Measurements from ENCODE around the gene NFAT5.

NFAT5 gene

DNA sequence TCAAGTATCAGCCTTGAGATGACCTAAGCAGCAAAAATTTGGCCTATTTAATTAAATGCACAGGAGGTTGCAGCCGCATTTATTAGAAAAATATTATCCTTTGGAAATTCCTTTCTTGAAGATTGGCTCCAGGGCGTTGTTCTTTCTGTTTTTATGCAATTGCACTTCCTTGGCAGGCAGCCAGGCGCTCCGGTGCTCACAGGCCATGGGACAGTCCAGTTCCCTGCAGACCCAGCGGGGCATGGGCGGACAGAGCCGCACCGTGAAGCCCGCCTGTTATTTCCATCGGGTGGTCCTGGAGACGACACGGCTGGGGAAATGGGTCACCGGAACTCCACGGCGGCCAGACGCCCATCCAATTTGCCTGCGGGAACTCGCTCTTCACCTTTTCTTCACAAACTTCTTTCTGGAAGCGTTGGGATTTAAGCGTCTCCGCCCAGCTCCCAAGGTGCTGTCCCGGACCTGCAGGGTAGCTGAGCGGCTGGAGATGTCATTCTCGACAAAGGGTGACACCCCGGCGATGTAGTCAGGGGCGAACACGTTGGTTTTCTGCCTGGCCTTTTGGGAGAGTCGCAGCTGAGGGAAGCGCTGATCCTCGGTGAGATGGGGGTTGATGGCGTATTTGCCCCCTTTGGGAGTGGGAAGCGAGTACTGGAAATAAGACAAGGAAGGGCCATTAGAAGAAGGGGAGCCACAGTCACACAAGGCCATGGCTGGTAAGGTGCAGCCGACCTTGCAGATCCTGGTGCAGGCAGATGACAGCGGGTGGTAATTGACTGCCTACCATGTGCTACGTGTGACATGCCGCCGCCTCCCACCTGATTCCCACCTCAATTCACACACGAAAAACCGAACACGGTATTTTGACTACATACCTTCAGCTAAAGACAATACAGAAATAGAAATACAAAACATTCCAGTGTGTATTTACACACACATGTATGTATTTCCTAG, 176.5 kb downstream of the NFAT5 start:
- TF ChIP-seq, protein P1, sequence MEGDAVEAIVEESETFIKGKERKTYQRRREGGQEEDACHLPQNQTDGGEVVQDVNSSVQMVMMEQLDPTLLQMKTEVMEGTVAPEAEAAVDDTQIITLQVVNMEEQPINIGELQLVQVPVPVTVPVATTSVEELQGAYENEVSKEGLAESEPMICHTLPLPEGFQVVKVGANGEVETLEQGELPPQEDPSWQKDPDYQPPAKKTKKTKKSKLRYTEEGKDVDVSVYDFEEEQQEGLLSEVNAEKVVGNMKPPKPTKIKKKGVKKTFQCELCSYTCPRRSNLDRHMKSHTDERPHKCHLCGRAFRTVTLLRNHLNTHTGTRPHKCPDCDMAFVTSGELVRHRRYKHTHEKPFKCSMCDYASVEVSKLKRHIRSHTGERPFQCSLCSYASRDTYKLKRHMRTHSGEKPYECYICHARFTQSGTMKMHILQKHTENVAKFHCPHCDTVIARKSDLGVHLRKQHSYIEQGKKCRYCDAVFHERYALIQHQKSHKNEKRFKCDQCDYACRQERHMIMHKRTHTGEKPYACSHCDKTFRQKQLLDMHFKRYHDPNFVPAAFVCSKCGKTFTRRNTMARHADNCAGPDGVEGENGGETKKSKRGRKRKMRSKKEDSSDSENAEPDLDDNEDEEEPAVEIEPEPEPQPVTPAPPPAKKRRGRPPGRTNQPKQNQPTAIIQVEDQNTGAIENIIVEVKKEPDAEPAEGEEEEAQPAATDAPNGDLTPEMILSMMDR (IDR thresholded peaks at IDR 0.05; ENCODE audit: low read depth, low read length, missing control alignments), result no peak
- no peak for DNase-seq (ENCODE audit: low read depth)

DNA sequence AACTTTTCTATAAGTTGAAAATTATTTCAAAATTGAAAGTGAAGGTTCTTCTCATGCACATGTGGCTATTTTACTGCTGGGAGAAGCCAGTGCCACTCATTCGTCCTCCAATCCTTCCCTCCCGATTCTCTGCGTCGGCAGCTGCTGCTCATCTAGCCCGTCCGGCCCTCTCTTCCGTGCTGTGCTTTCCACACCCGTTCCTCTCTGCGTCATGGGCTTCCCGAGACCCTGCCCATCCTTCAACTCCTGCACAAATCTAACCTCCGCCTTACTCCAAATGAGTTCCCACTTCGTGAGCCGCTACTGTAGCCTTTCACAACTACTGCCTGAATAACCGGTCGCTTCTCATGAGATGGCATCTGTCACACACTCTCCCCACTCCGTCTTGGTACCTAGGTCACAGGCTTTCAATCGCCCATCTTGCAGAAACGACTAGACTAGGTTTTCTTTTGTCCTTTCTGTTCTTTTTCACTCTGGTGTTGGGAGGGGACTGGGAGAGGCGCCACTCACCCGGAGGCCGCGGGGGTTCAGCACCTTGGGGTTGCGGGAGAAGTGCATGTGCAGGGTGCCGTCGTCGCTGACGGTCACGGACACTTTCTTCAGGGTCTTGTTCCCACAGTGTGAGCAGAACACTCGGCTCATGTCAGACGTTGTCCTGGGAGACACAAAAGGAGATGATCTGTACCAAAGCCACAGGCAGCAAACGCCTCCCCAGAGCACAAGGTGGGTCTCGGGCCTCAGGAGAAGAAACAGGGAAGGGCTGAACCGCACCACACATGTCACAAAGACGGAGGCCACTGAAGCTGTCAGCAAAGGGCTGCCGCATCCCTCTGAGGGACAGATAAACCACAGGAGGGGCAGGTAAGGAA, 178.8 kb downstream of the NFAT5 start:
- TF ChIP-seq, protein P1 (IDR thresholded peaks at IDR 0.05; ENCODE audit: low read depth, low read length, missing control alignments), result no peak
- no peak for DNase-seq (ENCODE audit: low read depth)
- no peak overlapping the region for H3K4me3 ChIP-seq (ENCODE audit: low read depth, low read length)

More for the DNA sequence above, 176.5 kb downstream of the NFAT5 start:
- no peak overlapping the region for H3K4me3 ChIP-seq (ENCODE audit: low read depth, low read length)

DNA sequence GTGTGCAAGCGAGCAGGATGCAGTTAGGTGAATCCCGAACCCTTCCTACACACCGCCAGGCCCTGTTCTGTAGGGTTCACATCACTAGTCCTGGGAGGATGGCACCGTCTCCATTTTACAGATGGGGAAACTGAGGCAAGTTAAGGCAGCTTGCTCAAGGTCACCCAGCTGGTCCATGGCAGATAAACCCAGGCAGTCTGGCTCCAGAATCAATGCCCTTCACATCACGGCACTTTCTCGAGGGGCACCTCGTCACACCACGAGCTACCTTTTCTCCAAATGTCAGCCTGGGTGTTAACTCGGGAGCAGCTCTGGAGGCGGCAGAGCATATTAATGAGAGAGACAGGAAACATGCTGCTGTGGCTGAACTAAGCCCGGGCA, 179.5 kb downstream of the NFAT5 start:
- H3K4me3 ChIP-seq (ENCODE audit: low read depth, low read length), result no peak overlapping the region
- no peak for DNase-seq (ENCODE audit: low read depth)
- TF ChIP-seq, protein P1 (IDR thresholded peaks at IDR 0.05; ENCODE audit: low read depth, low read length, missing control alignments), result no peak

DNA sequence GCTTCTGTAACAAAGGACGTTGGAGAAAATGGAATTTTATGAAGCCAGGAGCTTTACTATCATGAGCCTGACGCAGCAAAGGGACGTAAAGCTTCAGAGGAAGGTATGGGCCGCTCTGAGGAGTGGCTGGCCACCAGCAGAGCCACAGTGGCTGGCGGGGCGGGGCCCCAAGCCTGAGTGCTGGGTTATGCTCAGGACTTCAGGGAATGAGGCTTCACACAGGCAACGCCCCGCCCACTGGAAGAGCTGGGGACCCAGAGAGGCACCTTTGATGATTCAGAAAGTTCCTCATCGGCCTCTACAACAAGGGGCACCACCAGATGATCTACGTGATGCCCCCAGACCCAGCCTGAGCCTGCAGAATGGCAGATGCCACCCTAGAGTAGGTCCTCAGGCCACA, 180.2 kb downstream of the NFAT5 start:
- H3K4me3 ChIP-seq (ENCODE audit: low read depth, low read length), result no peak overlapping the region
- TF ChIP-seq, protein P1 (IDR thresholded peaks at IDR 0.05; ENCODE audit: low read depth, low read length, missing control alignments), result no peak
- no peak for DNase-seq (ENCODE audit: low read depth)

DNA sequence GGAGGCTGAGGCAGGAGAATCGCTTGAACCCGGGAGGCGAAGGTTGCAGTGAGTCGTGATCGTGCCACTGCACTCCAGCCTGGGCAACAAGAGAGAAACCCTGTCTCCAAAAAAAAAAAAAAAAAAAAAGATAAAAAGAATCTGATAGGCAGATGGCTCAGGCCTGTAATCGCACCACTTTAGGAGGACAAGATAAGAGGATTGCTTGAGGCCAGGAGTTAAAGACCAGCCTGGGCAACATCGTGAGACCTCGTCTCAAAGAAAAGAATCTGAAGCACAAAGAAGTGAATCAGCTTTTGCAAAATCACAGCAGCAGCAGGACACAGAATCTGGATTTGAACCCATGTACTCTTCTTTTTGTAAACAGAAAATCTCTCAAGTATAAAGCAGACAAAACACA, 181.3 kb downstream of the NFAT5 start:
- H3K4me3 ChIP-seq (ENCODE audit: low read depth, low read length), result no peak overlapping the region
- no peak for DNase-seq (ENCODE audit: low read depth)
- TF ChIP-seq, protein P1 (IDR thresholded peaks at IDR 0.05; ENCODE audit: low read depth, low read length, missing control alignments), result no peak

DNA sequence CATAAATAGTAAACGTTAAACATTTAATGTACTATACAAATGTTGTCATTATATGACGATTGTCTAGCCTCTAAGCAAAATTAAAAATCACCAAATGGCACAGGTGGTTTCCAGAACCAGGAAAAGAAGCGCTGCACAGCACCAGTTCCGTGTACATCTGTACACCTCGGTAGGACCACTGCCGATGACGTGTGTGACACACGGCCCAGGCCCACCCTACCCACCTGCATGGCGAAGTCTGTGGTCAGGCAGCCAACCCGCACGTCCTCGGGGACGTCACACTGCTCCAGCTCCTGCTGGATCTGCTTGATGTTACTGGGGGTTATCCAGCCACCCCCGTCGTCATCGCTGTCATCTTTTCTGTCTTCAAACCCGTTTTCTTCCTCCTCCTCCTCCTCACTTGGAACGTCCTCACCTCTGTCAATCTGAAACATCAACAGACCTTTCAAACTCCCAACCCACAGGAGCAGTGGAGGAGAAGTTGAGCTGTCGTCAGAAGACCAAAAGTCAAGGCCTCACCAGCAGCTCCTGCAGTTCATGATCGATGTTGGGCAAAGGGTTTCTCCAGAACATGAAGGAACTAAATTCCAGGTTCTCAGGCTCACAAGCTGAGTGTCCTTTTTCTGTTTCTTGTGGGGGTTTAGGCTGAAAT, 183.1 kb downstream of the NFAT5 start:
- H3K4me3 ChIP-seq (ENCODE audit: low read depth, low read length), result no peak overlapping the region
- DNase-seq (ENCODE audit: low read depth), result no peak
- TF ChIP-seq, protein P1 (IDR thresholded peaks at IDR 0.05; ENCODE audit: low read depth, low read length, missing control alignments), result no peak

Data from GM12864 (cell line).